Measurements from ENCODE around the gene WDR54. TPM values are rescaled to one million over a fixed set of nuclear protein-coding genes. Genes with fewer than 3 reads are reported as not detected.

The WDR54 gene
- total and polyA plus RNA-seq, 4 donors = 1.7 to 4.2 (median 3.1) TPM

GRCh38 chr2:74379851-74380789 lies 41.4 kb upstream of the WDR54 start, which contains the start of gene DCTN1:
DCTN1 (minus strand) TSS chr2:74380311; CDS start chr2:74380037, 274 bp downstream.
- Histone ChIP-seq H3K4me3 (ENCODE audit: low read depth in 1 of 3, low read length in 3 of 3) (no peak within 1 kb of the TSS), H3K4me1 (ENCODE audit: control insufficient read depth in 4 of 4, insufficient read depth in 4 of 4, low read length in 3 of 4) (peaks cover 3 to 24% (median 10%) of the 10 kb centered on the region in 4 donors), H3K27me3 (ENCODE audit: control insufficient read depth in 4 of 4, insufficient read depth in 4 of 4, low read length in 3 of 4) (no peaks in the 10 kb centered on the region), H3K27ac (ENCODE audit: low read depth in 1 of 2, low read length in 2 of 2) (no peak within 1 kb of the TSS), H3K36me3 (ENCODE audit: control insufficient read depth in 4 of 4, insufficient read depth in 3 of 4, low read depth in 1 of 4, low read length in 3 of 4) (peaks cover 0 to 16% (median 9%) of the 10 kb centered on the region in 4 donors), H3K9ac (ENCODE audit: low read depth in 1 of 2, low read length in 2 of 2) (no peak within 1 kb of the TSS), H3K9me3 (ENCODE audit: control insufficient read depth in 4 of 4, low read length in 3 of 4) (no peaks in the 10 kb centered on the region)
- no peak for DNase-seq (ENCODE audit: low spot score)
- TF ChIP-seq TAF1 (conservative IDR thresholded peaks at IDR 0.05) (no peak), GABPA (IDR thresholded peaks at IDR 0.05 in 1 of 2, conservative IDR thresholded peaks at IDR 0.05 in 1 of 2) (no peak), RAD21 (IDR thresholded peaks at IDR 0.05) (no peak), YY1 (IDR thresholded peaks at IDR 0.05) (no peak), CTCF (IDR thresholded peaks at IDR 0.05; ENCODE audit: low read depth, low read length, missing input control) (no peak), EGR1 (IDR thresholded peaks at IDR 0.05; ENCODE audit: low read depth in 2 of 2) (no peak), ZBTB33 (IDR thresholded peaks at IDR 0.05) (no peak), RXRA (IDR thresholded peaks at IDR 0.05) (no peak), JUND (IDR thresholded peaks at IDR 0.05) (no peak)
- TF ChIP-seq, protein P1, sequence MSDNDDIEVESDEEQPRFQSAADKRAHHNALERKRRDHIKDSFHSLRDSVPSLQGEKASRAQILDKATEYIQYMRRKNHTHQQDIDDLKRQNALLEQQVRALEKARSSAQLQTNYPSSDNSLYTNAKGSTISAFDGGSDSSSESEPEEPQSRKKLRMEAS (IDR thresholded peaks at IDR 0.05) = no peak
- 63% methylated on average over 14 of the region's 14 CpGs for WGBS

DNA sequence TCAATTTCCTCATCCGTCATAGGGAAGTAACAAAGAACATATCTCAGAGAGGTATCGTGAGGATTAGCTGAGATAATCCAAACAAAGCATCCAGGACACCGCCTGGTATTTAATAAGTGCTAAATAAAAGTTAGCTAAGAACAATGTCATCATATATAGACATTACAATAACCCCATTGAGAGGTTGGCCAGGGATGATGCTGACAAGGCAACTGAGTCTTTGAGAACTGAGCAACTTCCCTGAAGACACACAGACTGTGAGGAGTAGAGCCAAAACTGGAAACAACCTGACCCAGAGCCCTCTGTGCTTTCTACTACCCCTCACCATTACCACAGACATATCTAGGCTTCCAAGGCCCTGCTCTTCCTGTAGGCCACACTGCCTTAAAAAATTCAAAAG lies 39.8 kb upstream of the WDR54 start:
- Histone ChIP-seq H3K9ac (ENCODE audit: low read depth in 1 of 2, low read length in 2 of 2) (no peak overlapping the region), H3K36me3 (ENCODE audit: control insufficient read depth in 4 of 4, insufficient read depth in 3 of 4, low read depth in 1 of 4, low read length in 3 of 4) (peaks cover 0 to 9% (median 5%) of the 10 kb centered on the region in 4 donors), H3K9me3 (ENCODE audit: control insufficient read depth in 4 of 4, low read length in 3 of 4) (no peaks in the 10 kb centered on the region), H3K4me1 (ENCODE audit: control insufficient read depth in 4 of 4, insufficient read depth in 4 of 4, low read length in 3 of 4) (peaks cover 3 to 24% (median 10%) of the 10 kb centered on the region in 4 donors), H3K27me3 (ENCODE audit: control insufficient read depth in 4 of 4, insufficient read depth in 4 of 4, low read length in 3 of 4) (no peaks in the 10 kb centered on the region), H3K4me3 (ENCODE audit: low read depth in 1 of 3, low read length in 3 of 3) (no peak overlapping the region), H3K27ac (ENCODE audit: low read depth in 1 of 2, low read length in 2 of 2) (no peak overlapping the region)
- TF ChIP-seq FOXA1 (IDR thresholded peaks at IDR 0.05) = no peak
- TF ChIP-seq FOXA2 (IDR thresholded peaks at IDR 0.05) = no peak
- TF ChIP-seq, protein P1 (IDR thresholded peaks at IDR 0.05) = no peak
- no peak for TF ChIP-seq ZBTB33 (IDR thresholded peaks at IDR 0.05)
- no peak for TF ChIP-seq EGR1 (IDR thresholded peaks at IDR 0.05; ENCODE audit: low read depth in 2 of 2)
- no peak for TF ChIP-seq SP1 (IDR thresholded peaks at IDR 0.05)
- TF ChIP-seq, protein P2, sequence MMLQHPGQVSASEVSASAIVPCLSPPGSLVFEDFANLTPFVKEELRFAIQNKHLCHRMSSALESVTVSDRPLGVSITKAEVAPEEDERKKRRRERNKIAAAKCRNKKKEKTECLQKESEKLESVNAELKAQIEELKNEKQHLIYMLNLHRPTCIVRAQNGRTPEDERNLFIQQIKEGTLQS (IDR thresholded peaks at IDR 0.05) = no peak
- DNase-seq (ENCODE audit: low spot score) = no peak
- WGBS = 94% methylated on average over 3 of the region's 3 CpGs

Data from liver (tissue), 9 donors.